Loucy (cell line): ENCODE data around the gene SLC16A13.

Experiments
- H2AFZ ChIP-seq: fragments of 200-600 bp; sonication (generic); 2 replicates; pipeline ENCODE4 v1.6.0; 2016; ENCODE audit warnings: antibody characterized with exemption, mild to moderate bottlenecking, low read length, moderate library complexity
- H3F3A ChIP-seq: fragments of 200-600 bp; 2 replicates; pipeline ENCODE4 v1.6.0; 2016; ENCODE audit warnings: antibody characterized with exemption, low read depth, mild to moderate bottlenecking
- H3K27me3 ChIP-seq: fragments of 200-600 bp; sonication (generic); 2 replicates; pipeline ENCODE4 v1.6.1; 2014; ENCODE audit warnings: low read length, mild to moderate bottlenecking; ENCODE audit not compliant: insufficient read depth, poor library complexity, severe bottlenecking
- H3K36me3 ChIP-seq: fragments of 200-600 bp; sonication (generic); 2 replicates; pipeline ENCODE4 v1.6.1; 2016; ENCODE audit warnings: low read length; ENCODE audit not compliant: insufficient read depth
- H3K4me1 ChIP-seq: fragments of 200-600 bp; sonication (generic); 2 replicates; pipeline ENCODE4 v1.5.1; 2014; ENCODE audit warnings: low read length, mild to moderate bottlenecking; ENCODE audit not compliant: insufficient read depth, poor library complexity, severe bottlenecking
- H3K4me2 ChIP-seq: fragments of 200-600 bp; sonication (generic); 2 replicates; pipeline ENCODE4 v1.6.0; 2014; ENCODE audit warnings: antibody characterized with exemption, low read length, low read depth, mild to moderate bottlenecking; ENCODE audit not compliant: poor library complexity, severe bottlenecking
- H3K4me3 ChIP-seq: fragments of 200-600 bp; sonication (generic); 2 replicates; pipeline ENCODE4 v1.5.1; 2014; ENCODE audit warnings: low read length, mild to moderate bottlenecking, mixed read lengths; ENCODE audit not compliant: poor library complexity, severe bottlenecking
- H3K79me2 ChIP-seq: fragments of 200-600 bp; sonication (generic); 2 replicates; pipeline ENCODE4 v1.6.1; 2014; ENCODE audit warnings: low read length; ENCODE audit not compliant: insufficient read depth
- H3K9ac ChIP-seq: fragments of 200-600 bp; sonication (generic); 2 replicates; pipeline ENCODE4 v1.6.0; 2014; ENCODE audit warnings: mild to moderate bottlenecking, low read depth, low read length, moderate library complexity; ENCODE audit not compliant: poor library complexity, severe bottlenecking
- H3K9me2 ChIP-seq: fragments of 200-600 bp; sonication (generic); replicated peaks from 2 replicates; pipeline ENCODE4 v1.6.1; 2016; ENCODE audit warnings: low read depth, low read length, mixed read lengths
- H3K9me3 ChIP-seq: fragments of 200-600 bp; sonication (generic); 2 replicates; pipeline ENCODE4 v1.6.1; 2014; ENCODE audit warnings: mild to moderate bottlenecking, antibody characterized with exemption, low read length, low read depth; ENCODE audit not compliant: insufficient read depth
- H4K20me1 ChIP-seq: fragments of 200-600 bp; sonication (generic); 2 replicates; pipeline ENCODE4 v1.6.0; 2014; ENCODE audit warnings: antibody characterized with exemption, low read length, mild to moderate bottlenecking; ENCODE audit not compliant: insufficient read depth, poor library complexity, severe bottlenecking
- EZH2phosphoT487 ChIP-seq: fragments of 200-600 bp; IDR thresholded peaks from 2 replicates; pipeline ENCODE4 v1.6.1; 2018; ENCODE audit warnings: antibody characterized with exemption, mild to moderate bottlenecking, moderate library complexity, borderline replicate concordance
- TF ChIP-seq, protein P1 (sequence below): fragments of 200-600 bp; sonication (generic); conservative IDR thresholded peaks from 2 replicates; pipeline ENCODE4 v1.5.1; 2014; ENCODE audit warnings: mild to moderate bottlenecking, antibody characterized with exemption, low read length

SLC16A13 gene

DNA sequence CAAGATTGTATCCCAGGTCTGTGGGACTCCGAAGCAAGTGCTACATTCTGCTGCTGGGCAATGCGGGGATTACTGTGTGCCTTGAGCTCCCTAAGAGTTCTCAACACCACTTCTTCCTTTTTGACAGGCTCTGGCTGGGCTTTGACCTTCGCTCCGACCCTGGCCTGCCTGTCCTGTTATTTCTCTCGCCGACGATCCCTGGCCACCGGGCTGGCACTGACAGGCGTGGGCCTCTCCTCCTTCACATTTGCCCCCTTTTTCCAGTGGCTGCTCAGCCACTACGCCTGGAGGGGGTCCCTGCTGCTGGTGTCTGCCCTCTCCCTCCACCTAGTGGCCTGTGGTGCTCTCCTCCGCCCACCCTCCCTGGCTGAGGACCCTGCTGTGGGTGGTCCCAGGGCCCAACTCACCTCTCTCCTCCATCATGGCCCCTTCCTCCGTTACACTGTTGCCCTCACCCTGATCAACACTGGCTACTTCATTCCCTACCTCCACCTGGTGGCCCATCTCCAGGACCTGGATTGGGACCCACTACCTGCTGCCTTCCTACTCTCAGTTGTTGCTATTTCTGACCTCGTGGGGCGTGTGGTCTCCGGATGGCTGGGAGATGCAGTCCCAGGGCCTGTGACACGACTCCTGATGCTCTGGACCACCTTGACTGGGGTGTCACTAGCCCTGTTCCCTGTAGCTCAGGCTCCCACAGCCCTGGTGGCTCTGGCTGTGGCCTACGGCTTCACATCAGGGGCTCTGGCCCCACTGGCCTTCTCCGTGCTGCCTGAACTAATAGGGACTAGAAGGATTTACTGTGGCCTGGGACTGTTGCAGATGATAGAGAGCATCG lies 2.4 kb downstream of the SLC16A13 start:
- peaks cover 13% of the 10 kb centered on the region for H3K4me1 ChIP-seq
- no peak overlapping the region for H3K4me3 ChIP-seq
- H3K27me3 ChIP-seq, result no peaks in the 10 kb centered on the region
- no peak overlapping the region for H2AFZ ChIP-seq
- H3K36me3 ChIP-seq, result no peaks in the 10 kb centered on the region
- H3K9ac ChIP-seq, result no peak overlapping the region
- H3K9me2 ChIP-seq, result no peaks in the 10 kb centered on the region
- H3F3A ChIP-seq, result 0 out of 2 replicates have a peak, but pooled peaks cover 7% of the 10 kb centered on the region
- H4K20me1 ChIP-seq, result no peaks in the 10 kb centered on the region
- TF ChIP-seq, protein P1, sequence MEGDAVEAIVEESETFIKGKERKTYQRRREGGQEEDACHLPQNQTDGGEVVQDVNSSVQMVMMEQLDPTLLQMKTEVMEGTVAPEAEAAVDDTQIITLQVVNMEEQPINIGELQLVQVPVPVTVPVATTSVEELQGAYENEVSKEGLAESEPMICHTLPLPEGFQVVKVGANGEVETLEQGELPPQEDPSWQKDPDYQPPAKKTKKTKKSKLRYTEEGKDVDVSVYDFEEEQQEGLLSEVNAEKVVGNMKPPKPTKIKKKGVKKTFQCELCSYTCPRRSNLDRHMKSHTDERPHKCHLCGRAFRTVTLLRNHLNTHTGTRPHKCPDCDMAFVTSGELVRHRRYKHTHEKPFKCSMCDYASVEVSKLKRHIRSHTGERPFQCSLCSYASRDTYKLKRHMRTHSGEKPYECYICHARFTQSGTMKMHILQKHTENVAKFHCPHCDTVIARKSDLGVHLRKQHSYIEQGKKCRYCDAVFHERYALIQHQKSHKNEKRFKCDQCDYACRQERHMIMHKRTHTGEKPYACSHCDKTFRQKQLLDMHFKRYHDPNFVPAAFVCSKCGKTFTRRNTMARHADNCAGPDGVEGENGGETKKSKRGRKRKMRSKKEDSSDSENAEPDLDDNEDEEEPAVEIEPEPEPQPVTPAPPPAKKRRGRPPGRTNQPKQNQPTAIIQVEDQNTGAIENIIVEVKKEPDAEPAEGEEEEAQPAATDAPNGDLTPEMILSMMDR, result peak; percentile 33; the same call in 1 of the 2 replicates
- TF ChIP-seq EZH2phosphoT487, result no peak
- H3K9me3 ChIP-seq, result no peaks in the 10 kb centered on the region
- H3K79me2 ChIP-seq, result peaks cover 10% of the 10 kb centered on the region
- no peak overlapping the region for H3K4me2 ChIP-seq

- no peaks in the 10 kb centered on the region for H4K20me1 ChIP-seq
- no peak for TF ChIP-seq EZH2phosphoT487
- TF ChIP-seq, protein P1, result no peak; the same call in 1 of the 2 replicates
- peaks cover 12% of the 10 kb centered on the region for H3K4me1 ChIP-seq
- H3K36me3 ChIP-seq, result no peaks in the 10 kb centered on the region
- H3K4me2 ChIP-seq, result no peak overlapping the region
- peaks cover 10% of the 10 kb centered on the region for H3K79me2 ChIP-seq
- no peaks in the 10 kb centered on the region for H3K9me3 ChIP-seq
- no peak overlapping the region for H3K4me3 ChIP-seq
- no peak overlapping the region for H3K9ac ChIP-seq
- H2AFZ ChIP-seq, result no peak overlapping the region
- H3K9me2 ChIP-seq, result no peaks in the 10 kb centered on the region
- H3F3A ChIP-seq, result 0 out of 2 replicates have a peak, but pooled peaks cover 6% of the 10 kb centered on the region
- no peaks in the 10 kb centered on the region for H3K27me3 ChIP-seq
Observed at GRCh38 chr17:7039832-7040231, 4.0 kb downstream of the SLC16A13 start.

DNA sequence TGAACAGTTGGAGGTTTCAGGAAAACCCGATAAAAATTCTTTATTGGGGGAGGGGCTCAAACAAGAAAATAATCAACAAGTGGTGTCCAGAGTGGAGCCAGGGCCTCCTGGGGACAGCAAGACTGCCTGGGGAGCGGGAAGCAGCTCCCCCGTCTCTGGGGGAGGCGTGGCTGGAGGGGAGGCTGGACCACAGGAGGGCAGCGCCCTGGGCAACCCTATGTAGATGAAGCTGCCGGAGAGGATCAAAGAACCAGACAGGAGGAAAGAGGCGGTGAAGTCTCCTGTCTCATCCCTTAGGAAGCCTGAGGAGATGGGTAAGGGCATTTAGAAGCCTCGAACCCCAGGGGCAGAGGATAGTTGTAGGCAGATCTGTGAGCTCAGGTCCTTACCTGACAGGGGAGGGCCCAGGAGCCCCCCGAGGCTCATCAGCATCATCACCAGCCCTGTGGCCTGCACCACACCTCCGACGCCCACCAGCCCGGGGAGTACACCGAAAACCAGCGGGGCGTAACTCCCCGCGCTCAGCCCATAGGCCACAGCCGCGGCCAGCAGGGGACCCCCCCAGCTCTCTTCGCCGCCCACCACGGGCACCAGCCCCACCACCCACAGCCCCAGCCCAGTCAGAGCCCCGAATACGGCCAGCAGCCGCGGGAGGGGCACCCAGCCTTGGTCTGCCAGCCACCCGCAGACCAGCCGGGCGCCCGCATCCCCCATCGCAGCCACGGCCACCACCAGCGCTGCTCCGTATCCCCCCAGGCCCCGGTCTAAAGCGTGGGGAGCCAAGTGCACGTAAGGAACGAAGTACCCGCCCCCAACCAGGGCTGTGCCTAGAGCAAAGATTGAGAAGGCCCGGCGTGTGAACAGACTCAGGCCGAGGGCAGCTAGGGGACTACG lies 6.0 kb downstream of the SLC16A13 start:
- Histone ChIP-seq H3K36me3 (no peaks in the 10 kb centered on the region), H3K4me2 (no peak overlapping the region), H4K20me1 (no peaks in the 10 kb centered on the region), H3K9me2 (no peaks in the 10 kb centered on the region), H3F3A (no peaks in the 10 kb centered on the region), H3K4me3 (no peak overlapping the region), H3K9ac (no peak overlapping the region), H2AFZ (no peak overlapping the region), H3K4me1 (peaks cover 15% of the 10 kb centered on the region), H3K27me3 (no peaks in the 10 kb centered on the region), H3K9me3 (no peaks in the 10 kb centered on the region), H3K79me2 (peaks cover under 1% of the 10 kb centered on the region; the same call in 1 of the 2 replicates)
- no peak for TF ChIP-seq EZH2phosphoT487
- TF ChIP-seq, protein P1, result no peak
